DND-41 (cell line): ENCODE data around the gene FRG2.
"Not testable (repeated sequence)": the region's sequence is repeated elsewhere in the genome, so short reads cannot be mapped to it uniquely, and the experiment has no call there.

Experiments used
- EZH2 ChIP-seq: IDR thresholded peaks from 3 replicates; pipeline ENCODE4 v1.6.1; 2012; ENCODE audit warnings: borderline replicate concordance, low read depth, mild to moderate bottlenecking, moderate library complexity, low read length, inconsistent platforms; ENCODE audit not compliant: severe bottlenecking
- TF ChIP-seq, protein P1 (sequence below): IDR thresholded peaks from 2 replicates; pipeline ENCODE4 v1.5.1; 2012; ENCODE audit warnings: borderline replicate concordance, low read length, moderate library complexity, mild to moderate bottlenecking; ENCODE audit not compliant: poor library complexity, severe bottlenecking; ENCODE audit errors: extremely low read depth

- not testable (repeated sequence) for TF ChIP-seq EZH2
- TF ChIP-seq, protein P1, sequence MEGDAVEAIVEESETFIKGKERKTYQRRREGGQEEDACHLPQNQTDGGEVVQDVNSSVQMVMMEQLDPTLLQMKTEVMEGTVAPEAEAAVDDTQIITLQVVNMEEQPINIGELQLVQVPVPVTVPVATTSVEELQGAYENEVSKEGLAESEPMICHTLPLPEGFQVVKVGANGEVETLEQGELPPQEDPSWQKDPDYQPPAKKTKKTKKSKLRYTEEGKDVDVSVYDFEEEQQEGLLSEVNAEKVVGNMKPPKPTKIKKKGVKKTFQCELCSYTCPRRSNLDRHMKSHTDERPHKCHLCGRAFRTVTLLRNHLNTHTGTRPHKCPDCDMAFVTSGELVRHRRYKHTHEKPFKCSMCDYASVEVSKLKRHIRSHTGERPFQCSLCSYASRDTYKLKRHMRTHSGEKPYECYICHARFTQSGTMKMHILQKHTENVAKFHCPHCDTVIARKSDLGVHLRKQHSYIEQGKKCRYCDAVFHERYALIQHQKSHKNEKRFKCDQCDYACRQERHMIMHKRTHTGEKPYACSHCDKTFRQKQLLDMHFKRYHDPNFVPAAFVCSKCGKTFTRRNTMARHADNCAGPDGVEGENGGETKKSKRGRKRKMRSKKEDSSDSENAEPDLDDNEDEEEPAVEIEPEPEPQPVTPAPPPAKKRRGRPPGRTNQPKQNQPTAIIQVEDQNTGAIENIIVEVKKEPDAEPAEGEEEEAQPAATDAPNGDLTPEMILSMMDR: not testable (repeated sequence)
These were observed 37.3 kb upstream of the FRG2 start, which contains the start of gene DBET for GRCh38 chr4:190064342-190064741.
